GM19452 (cell line): ENCODE data around the gene LRRC32.

Source experiments
- ATAC-seq: cut with Tn5 transposase; IDR thresholded peaks from one replicate; pipeline ENCODE4 v1.9.1; 2021; ENCODE audit not compliant: unreplicated experiment

Gene LRRC32

DNA sequence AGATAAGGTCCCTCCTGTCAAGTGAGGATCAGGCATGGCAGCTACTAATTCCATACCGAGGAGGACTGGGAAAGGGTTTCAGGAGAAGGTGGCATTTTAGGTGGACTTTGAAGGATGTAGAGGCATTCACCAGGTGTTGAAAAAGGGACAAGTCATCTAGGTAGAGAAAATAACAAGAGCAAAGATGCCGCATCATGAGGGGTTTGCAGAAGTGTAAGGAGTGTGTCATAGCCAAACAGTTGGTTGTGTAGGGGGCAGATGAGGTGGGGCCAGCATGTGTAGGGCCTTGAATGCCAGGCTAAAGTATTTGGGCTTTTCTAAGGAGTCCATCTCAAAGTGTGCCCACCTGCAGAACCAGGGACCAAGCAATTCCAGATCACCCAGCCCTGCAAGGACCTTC lies 11.6 kb upstream of the LRRC32 start:
- ATAC-seq, result no peak

DNA sequence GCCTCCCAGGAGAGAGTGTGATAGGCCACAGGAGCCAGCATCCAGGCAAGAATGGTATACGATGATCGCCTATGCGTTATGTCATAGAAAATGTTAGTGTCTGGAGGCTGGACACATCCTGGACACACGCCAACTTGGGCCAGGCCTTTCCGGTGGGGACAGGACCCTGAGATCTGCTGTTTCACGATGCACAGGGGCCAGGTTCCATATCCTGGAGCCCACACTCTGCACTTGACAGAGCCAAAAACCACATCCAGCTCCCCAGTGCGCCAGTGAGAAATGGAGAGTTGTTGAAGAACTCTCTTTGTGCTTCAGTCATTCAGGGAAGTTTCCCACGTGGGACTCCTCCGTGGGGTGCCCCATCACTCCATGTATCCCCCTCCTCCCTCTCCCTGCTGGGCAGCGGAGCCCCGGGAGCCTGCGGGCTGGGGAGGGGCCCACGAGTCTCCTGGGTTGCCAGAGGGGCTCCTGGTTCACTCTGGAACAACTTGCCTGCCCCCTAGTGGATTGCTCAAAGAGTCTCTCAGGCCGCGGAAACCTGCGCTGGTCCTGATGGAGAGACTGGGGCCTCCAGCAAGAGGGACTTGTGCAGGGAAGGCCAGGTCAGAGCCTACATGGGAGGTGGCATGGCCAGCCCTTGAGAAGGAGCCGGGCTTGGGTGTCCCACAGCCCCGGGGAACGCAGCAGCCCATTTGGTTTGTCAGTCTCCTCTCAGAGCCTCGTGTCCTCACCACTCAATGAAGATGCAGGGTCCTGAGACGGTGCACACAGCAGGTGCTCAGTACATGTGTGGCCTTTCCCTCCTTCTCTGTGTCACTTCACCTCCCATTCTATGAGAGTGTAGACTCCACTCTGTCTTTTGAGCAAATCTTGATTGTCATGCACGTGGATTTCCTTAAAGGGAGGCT lies 10.2 kb upstream of the LRRC32 start:
- ATAC-seq, result no peak

DNA sequence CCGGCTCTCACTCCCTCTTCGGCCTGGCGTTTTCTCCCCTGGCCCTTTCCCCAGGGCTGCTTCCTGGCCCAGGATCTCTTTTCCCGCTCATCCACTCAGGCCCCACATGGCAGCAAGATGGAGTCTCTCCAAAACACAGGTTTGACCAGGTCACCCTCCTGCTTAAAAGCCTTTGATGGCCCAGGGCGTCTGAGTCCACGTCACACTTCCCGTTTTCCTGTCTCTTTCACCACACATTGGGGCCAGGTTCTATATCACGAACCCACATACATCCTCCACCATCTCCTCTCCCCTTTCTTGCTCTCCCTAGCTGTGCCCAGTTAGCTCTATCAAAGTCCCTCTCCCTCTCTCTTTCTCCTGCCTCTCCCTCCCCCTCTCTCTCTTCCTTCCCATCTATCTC lies 7.8 kb upstream of the LRRC32 start:
- no peak for ATAC-seq

DNA sequence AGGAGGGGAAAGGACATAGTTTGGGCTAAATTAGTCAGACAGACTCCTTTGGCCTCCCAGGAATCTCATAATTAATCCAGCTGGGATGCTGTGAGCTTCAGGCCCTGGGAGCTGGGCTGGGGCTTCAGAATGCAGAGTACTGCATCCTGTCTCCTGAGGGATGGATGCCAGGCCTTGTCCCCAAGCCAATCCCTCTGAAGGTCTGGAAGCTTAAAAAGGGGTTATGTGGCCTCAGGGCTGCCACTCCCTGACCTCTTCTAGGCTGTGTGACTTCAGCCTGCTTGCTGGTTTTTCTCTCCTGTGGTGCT lies 6.9 kb upstream of the LRRC32 start:
- ATAC-seq, result no peak

DNA sequence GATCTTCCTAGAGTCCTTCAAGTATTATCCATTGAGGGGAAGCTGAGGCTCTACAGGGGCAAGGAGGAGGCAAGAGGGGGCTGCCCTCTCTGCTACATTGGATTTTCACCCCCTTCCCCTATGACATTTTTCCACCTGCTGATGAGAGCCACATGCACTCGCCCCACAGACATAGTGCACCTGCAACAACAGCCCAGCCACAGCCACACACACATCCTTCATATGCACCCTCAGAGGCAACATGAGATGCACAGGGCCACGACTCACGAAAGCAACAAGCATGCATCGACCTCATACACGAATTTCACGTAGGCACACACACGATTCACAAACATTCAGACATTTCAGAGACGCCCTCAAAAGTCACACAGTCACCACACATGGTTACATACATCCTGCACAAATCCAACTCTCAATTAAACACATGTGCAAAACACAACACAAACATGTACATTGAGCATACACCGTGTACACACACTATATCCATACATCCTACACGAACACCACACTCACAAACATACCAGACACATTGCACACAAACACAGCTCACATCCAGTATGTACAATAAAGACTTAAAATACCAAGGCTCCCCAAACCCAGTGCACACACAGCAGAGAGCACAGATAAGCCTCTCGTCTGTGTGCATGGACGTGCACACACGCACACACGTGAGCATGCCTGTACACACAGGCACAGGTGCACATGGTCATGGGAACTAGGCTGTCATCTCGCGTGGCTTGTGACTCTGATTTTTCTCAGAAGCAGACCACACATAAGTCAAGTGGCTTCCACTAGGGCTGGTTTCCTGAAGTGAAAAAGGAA lies 6.3 kb upstream of the LRRC32 start:
- no peak for ATAC-seq

DNA sequence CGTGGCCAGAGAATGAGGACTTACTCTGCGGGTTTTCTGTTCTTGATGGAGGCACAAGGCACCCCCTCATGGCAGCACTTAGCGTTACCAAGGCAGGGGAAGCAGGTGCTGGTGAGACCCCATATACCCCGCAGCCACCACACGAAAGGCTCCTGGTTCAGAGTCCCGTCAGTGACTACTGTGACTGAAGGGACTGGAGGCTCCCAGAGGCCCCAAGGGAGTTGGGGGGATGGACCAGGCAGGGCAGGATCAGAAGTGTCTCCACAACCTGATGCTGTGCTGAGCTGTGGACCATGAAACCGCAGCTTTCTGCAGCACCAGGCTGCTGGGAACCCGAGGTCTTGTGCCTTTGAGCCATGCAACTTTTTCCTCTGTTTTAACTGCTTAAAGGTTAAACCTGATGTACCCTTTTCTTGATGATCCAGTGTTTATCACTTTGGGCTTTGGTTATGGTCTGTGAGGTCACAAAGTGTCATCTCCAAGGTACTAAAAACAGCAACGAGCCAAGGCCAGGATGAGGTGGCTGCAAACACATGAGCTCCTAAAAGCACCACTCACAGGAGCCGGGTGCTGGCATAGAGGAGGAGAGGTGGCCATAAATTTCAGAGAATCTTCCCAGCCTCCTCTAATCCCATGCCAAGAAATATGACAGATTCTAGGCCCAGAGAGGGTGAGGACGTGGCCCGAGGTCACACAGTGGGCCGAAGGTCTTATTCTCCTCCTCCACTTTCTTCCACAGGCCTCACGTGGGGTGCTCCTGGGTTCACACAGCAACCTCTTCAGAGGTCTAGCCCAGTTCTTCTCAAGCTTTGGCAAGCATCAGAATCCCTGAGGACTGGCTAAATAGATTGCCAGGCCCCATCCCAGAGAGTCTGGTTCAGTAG lies 4.2 kb upstream of the LRRC32 start:
- ATAC-seq, result peak; percentile 31

DNA sequence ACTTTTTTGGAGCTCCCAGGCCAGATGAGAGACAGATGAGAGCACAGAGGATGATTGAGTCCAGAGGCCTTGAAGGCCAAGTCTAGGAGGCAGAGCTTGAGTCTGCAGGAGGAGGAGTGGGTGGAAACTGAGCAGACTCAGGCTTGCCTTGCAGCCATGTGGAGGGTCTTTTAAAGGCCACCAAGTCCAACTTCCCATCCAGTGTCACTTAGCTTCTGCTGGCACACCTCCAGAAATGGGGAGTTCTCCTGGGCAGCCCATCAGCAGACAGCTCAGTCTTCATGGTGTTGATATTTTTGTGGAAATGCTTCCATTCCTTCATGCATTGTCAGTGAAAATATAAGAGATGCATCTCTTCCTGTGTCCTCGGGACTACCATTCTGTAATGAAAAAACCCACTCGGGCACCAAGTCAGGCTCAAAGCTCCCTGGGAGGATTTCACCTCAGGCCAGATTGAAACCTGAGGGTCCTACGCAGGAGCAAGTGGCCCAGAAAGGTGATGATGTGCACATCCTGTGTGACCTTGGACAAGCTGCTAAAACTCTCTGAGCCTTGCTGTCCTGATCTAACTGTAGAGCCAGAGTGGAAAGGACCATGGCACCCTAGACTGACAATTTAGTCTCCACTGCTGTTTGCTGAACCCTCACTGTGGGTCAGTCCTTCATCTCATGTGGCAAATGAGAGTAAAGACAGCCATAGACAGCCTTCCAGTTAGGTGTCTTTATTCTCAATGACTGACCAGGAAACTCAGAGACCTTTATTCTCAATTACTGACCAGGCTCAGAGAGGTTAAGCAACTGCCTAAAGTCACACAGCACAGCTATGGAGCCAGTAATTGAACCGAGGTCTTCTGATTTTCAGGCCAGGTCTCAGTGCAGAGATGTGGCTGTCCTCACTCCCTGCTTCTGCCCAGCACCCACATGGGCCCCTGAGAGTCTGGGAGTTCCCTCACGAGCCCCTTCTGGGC lies 2.9 kb upstream of the LRRC32 start:
- ATAC-seq, result no peak

DNA sequence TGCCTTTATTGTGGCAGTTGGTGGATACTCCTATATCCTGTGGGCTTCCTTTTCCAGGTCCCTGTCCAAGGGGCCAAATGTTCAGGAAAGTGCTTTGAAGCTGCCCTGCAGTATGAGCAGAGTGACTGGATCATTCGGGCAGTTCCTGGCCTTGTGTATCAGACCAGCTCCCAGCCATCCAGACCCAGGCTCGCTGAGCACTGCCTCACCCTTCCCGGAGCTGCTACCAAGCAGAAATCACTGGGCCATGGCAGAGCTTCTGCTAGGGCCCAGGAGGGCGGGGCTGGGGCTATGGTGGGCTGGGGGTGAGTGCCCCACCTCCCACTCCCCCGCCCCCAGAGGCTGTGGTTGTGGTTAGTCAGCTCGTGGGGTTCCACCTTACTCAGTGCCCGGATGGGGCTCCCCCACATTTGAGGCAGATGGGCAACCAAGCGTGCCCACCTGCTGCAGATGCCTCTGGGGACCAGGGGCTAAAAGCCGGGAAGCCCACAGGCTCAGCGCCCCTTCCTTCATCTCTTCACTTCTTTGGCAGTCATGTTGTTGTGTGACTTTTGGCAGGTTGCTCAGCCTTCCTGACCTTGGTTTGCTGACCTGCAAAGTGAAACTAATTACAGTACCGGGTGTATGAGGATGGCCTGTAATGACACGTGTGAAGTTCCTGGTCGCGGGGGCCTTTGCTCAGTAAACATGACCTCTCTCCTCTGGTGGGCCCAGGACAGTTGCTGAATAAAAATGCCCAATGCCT lies 2.1 kb upstream of the LRRC32 start:
- ATAC-seq, result peak; percentile 60

DNA sequence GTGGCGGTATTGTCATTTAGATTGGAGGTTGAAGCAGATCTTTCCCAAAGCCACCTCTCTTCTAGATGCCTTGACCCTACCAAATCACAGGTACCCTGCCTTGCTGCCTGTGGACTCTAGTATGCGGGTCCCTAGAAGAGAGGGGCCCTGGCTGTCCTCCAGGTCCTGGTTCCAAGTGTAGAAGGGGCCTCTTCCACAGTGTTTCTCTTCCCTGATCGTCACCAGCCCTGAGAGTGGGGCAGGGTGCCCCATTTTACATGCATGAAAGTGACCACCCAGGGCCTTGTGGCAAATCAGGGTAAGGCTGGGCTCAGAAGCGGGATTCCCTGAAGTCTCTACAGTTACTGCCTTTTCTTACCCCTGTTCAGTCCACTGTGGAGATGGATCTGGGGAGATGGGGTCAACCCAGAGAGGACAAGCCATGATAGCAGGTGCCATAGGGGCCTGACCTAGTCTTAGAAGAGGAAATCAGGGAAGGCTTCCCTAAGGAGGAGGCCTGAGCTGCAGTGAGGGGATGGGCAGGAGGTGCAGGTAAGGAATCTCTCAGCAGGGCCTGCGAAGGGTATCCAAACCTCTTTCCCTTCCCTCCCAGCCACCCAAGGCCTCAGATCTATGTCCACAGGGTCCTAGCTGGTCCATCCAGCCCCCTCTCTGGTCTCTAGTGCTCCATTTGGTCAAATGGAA lies 1.2 kb upstream of the LRRC32 start:
- ATAC-seq, result no peak

DNA sequence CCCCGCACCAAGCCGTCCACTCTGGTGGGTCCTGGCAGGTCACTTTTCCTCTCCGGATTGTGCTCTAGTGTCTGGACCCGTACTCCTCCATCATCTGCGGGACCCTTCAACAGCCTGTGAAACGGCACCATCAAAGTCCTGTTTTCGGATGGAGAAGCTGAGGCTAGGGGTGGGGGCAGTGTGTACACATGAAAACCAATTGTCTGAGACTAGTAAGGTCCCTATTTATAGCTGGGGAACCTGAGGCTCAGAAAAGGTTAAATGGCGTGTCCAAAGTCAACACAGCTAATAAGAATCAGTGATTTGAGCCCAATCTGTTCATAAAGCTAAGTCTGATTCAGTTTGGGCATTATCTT lies 668 bp upstream of the LRRC32 start:
- no peak for ATAC-seq

DNA sequence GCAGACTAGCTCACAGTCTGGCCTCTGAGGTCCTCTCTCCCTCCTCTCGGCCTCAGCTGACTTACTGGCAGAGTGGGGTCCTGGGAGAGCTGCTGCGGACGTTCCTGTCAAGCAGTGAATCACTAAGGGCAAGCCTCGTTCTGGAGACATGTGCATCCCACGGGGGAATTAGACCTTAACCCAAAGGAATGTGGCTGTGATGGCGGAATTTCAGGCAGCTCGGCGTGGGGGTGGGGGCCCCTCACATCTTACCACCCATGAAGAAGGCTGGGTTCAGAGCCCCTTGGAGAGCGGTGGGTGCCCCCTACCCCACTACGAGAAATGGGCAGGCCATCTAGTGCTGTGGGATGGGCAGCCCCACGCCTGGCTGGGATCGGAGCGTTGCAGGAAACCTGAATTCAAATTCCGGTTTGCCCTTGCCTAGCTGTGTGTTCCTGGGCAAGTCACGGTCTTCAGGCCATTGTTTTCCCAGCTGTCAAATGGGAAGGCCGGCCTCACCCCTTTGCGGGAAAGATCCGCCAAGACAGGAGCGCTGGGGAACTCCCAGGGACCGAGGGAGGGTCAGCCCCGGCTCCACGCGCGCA lies 554 bp downstream of the LRRC32 start:
- no peak for ATAC-seq

DNA sequence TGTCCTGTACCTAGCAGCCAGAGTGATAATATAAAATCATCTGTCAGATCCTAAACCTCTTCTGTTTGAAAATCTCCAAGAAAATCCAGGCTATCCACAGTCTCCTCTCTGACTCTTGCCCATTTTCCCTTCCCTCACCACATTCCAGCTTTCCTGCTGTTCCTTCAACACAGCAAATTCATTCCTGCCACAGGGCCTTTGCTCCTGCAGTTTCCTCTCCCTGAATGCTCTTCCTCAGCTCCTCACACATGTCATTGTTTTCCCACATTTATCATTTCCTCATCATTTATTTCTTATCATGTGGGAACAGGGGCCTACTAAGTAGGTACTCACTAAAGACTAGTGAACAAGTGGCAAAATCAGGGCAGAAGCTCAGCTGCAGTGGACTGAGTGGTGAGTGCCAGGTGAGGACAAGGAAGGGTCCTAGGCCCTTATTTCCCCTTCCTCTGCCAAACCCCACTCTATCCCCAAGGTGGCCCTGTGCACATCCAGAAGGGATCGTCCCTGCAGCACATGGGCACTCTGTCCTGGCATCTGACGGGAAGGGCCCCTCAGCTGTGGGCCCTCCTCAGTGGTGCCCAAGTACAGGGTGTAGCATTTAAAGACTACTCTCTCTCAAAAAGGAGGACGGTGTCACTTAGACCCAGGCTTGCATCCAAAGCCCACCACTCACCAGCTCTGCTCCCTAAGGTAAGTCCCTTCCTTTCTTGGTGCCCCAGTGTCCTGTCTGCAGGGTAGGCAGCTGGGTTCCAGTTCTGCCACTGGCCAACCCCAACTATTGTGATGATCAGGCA lies 2.0 kb downstream of the LRRC32 start:
- ATAC-seq, result no peak

DNA sequence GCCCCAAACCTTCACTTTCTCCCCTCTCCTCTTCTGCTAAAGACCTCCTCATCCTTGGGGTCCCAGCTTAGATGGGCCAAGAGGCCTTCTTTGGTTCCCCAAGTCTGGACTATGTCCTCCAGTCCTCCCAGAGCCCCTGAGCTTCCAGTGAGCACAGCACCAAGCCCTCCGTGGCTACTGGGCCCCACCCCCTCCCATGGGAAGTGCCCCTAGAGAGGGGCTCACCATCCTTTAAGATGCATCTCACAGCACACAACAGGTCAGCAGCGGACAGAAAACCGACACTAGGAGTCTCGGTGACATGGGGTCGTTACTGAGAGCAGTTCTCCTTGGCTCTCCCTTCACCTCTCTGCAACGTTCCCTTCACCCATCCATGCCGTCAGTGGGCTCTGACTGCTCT lies 2.7 kb downstream of the LRRC32 start:
- ATAC-seq, result no peak

DNA sequence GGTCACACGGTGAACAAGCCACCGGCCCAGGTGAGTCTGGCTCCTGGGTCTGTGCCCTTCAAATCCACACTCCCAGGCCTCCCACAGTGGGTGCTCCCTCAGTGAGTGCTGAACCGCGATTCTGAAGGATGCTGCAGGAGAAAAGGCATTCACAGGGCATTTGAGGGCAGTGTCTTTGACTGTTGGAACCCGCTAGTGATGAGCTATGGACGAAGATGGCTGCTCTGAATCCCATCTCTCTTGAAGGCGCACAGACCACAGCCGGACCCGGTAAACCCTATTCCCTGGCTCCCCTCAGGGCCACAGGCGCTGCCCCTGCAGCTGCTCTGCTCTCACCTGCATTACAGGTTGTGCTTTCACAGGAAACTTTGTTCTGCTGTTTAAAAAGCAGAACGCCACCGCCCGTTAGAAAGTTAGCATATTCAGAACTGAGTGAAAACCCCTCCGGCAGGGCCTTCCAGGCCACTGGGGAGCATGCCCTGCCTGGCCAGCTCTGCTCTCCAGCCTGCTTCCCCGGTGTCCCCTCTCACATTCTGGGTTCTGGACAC lies 3.2 kb downstream of the LRRC32 start:
- no peak for ATAC-seq

DNA sequence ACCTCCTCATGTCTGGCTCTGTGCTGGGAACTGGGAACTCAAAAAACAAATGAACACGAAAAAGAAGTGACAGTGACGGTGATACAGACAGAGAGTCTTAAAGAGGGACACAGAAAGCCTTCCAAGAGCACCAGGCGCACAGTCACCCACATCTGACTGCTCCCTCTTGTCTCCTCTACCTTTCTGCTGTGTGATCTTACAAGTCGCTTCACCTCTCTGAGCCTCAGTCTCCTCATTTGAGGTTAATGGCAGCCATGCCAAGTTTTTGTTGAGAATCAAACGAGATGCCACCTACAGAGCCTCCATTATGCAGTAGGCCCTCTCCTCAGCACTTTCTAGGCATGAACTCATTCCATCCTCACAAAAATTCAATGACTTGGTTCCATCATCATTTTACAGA lies 3.7 kb downstream of the LRRC32 start:
- no peak for ATAC-seq

DNA sequence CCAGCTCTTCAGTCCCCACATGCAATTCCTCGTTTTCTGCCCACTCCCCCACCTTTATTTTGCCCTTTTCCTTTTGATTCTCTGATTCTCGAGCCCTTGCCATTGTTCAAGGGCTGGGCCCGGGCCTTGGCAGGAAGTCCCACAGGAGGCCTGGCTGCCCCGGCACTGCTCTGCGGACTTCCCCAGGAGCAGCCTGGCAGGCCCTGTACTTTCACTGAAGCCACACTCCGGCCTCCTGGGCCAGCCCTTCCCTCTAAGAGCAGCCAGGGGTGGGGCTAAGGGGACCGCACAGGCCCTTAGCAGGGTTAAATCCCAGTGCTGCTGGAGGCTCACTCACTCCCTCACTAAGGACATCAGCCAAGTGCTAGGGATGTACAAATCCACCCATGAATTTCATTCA lies 4.1 kb downstream of the LRRC32 start:
- ATAC-seq, result no peak

DNA sequence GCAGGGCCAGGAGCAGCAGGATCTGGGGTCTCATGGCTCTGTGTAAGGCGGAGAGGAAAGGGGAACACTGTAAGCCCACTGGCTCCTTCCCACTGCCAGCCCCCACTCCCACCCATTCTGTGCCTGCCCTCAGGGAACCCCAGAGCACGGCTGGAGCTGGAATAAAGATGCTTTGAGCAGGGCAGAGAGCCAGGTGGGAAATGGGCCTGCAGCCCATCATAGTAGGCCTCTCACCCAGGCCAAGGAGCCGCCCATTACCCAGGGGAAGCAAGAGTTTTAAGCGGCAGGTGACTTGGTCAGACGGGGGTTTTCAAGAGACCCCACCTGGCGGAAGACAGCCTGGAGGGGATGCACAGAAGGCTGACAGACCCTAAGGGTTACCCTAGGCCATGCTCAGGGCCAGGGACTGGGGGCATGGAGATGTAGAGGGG lies 4.6 kb downstream of the LRRC32 start:
- no peak for ATAC-seq

DNA sequence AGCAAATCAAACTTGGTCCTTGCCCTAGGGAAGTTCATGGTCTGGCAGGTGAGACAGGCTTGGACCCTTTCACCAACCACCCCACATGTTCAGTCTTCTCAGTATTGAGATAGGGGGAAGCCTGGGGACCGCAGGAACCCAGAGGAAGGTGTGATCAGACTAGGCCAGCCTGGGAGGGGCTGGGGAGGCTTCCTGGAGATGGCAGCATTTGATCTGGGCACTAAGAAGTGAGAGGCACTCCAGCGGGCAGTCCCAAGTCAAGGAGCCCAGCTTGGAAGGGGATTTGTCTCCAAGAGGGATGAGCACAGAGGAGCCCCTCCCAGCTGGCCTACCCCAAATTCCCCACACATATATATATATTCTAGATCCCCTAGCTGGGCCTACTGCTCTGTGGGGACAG lies 5.4 kb downstream of the LRRC32 start:
- ATAC-seq, result no peak
